Suprapubic skin (tissue), 4 donors: ENCODE measurements around the gene ACOX3. TPM values are rescaled to one million over a fixed set of nuclear protein-coding genes. Genes with fewer than 3 reads are reported as not detected.

Experiments used
- DNase-seq, 2 donors: peaks; one replicate each; pipeline ENCODE4 v3.0.0-alpha.2; 2019; ENCODE audit warnings: low spot score in 2 of 2
- H3K27ac ChIP-seq: fragments of 200-600 bp; sonication (generic); one replicate; pipeline ENCODE4 v1.5.1; 2019
- H3K27me3 ChIP-seq: fragments of 200-600 bp; sonication (generic); one replicate; pipeline ENCODE4 v1.5.1; 2019
- H3K36me3 ChIP-seq: fragments of 200-600 bp; sonication (generic); one replicate; pipeline ENCODE4 v1.5.1; 2019
- H3K4me1 ChIP-seq: fragments of 200-600 bp; sonication (generic); one replicate; pipeline ENCODE4 v1.5.1; 2019
- H3K4me3 ChIP-seq: fragments of 200-600 bp; sonication (generic); one replicate; pipeline ENCODE4 v1.5.1; 2019; ENCODE audit warnings: mild to moderate bottlenecking
- H3K9me3 ChIP-seq: fragments of 200-600 bp; sonication (generic); one replicate; pipeline ENCODE4 v1.5.1; 2019
- CTCF ChIP-seq, 2 donors: fragments of 200-600 bp in 1 of 2; fragments of 450-650 bp in 1 of 2; sonication (generic) in 1 of 2; IDR thresholded peaks; one replicate each; pipeline ENCODE4 v1.5.1; 2016 to 2019; ENCODE audit warnings: antibody characterized with exemption in 2 of 2, mild to moderate bottlenecking in 1 of 2, moderate library complexity in 1 of 2
- EP300 ChIP-seq: sonication (generic); formaldehyde crosslinking; IDR thresholded peaks from one replicate; pipeline ENCODE4 v1.6.1; 2017; ENCODE audit warnings: antibody characterized with exemption
- POLR2A ChIP-seq, 2 donors: fragments of 450-650 bp; IDR thresholded peaks; one replicate each; pipeline ENCODE4 v1.6.1; 2017; ENCODE audit warnings: antibody characterized with exemption in 2 of 2, mild to moderate bottlenecking in 2 of 2, moderate library complexity in 2 of 2
- POLR2AphosphoS5 ChIP-seq, 3 donors: sonication (generic); formaldehyde crosslinking; IDR thresholded peaks; one replicate each; pipeline ENCODE4 v1.6.1; 2017; ENCODE audit warnings: antibody characterized with exemption in 3 of 3
- WGBS: methylation state at CpG from one replicate; pipeline ENCODE4 v1.1.5; 2018; 5-methylcytosine and 5-hydroxymethylcytosine counted together
- total RNA-seq, 4 donors: library from RNA; depleted of rRNA; stranded (reverse); fragments of >200 nt; gene quantifications; one replicate each; pipeline ENCODE4 v1.1.0, GENCODE V29; 2016

Gene ACOX3
- total RNA-seq, 4 donors from 2014 or later: 33.9 to 73.5 (median 54.3) TPM

- Histone ChIP-seq H3K9me3 (no peaks in the 10 kb centered on the region), H3K36me3 (no peaks in the 10 kb centered on the region), H3K27me3 (no peaks in the 10 kb centered on the region), H3K4me3 (no peak overlapping the region), H3K27ac (no peak overlapping the region), H3K4me1 (peaks cover 3% of the 10 kb centered on the region)
- peak; percentile 40 to 53 for DNase-seq
- TF ChIP-seq EP300: no peak
- TF ChIP-seq POLR2A (IDR thresholded peaks at IDR 0.05): no peak
- TF ChIP-seq CTCF (IDR thresholded peaks at IDR 0.05): no peak
- TF ChIP-seq POLR2AphosphoS5 (IDR thresholded peaks at IDR 0.05): no peak
- 85% methylated on average over 10 of the region's 12 CpGs for WGBS
Measured at GRCh38 chr4:8332038-8332857, 108.3 kb downstream of the ACOX3 start.

DNA sequence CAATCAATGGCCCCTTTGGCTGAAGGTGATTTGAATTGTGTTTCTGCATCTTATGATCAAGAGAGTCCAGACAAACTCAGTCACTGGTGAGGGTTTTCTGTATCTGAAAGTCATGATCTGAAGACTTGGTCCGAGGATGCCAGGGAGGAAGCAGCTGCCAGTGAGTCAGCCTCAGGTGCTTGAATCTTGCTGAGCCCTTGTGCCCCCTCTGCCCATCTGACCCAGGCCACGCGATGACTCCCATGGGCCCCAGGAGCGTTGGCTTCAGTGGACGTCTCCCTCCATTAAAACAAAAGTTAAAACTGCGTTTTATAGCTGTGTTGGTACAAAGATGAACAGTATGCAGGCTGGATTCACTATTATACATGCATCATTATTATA lies 109.0 kb downstream of the ACOX3 start:
- TF ChIP-seq POLR2A (IDR thresholded peaks at IDR 0.05) (no peak), CTCF (IDR thresholded peaks at IDR 0.05) (no peak), POLR2AphosphoS5 (IDR thresholded peaks at IDR 0.05) (no peak), EP300 (no peak)
- DNase-seq: peak; percentile 35 to 44
- Histone ChIP-seq H3K27ac (no peak overlapping the region), H3K4me3 (no peak overlapping the region), H3K9me3 (no peaks in the 10 kb centered on the region), H3K36me3 (no peaks in the 10 kb centered on the region), H3K27me3 (no peaks in the 10 kb centered on the region), H3K4me1 (peaks cover 3% of the 10 kb centered on the region)
- WGBS: 76% methylated on average over 6 of the region's 6 CpGs

- Histone ChIP-seq H3K9me3 (no peaks in the 10 kb centered on the region), H3K36me3 (no peaks in the 10 kb centered on the region), H3K4me3 (no peak overlapping the region), H3K27me3 (no peaks in the 10 kb centered on the region), H3K4me1 (peaks cover 3% of the 10 kb centered on the region), H3K27ac (no peak overlapping the region)
- peak; percentile 65 to 85 for DNase-seq
- TF ChIP-seq POLR2AphosphoS5 (IDR thresholded peaks at IDR 0.05) (no peak), EP300 (no peak), POLR2A (IDR thresholded peaks at IDR 0.05) (no peak), CTCF (IDR thresholded peaks at IDR 0.05) (no peak)
- 80% methylated on average over 1 of the region's 15 CpGs for WGBS
Measured at GRCh38 chr4:8330821-8331574, 109.5 kb downstream of the ACOX3 start.

- Histone ChIP-seq H3K4me1 (peaks cover 3% of the 10 kb centered on the region), H3K36me3 (no peaks in the 10 kb centered on the region), H3K9me3 (no peaks in the 10 kb centered on the region), H3K27me3 (no peaks in the 10 kb centered on the region), H3K27ac (no peak overlapping the region), H3K4me3 (no peak overlapping the region)
- no peak for TF ChIP-seq CTCF (IDR thresholded peaks at IDR 0.05)
- no peak for TF ChIP-seq EP300
- TF ChIP-seq POLR2AphosphoS5 (IDR thresholded peaks at IDR 0.05): no peak
- no peak for TF ChIP-seq POLR2A (IDR thresholded peaks at IDR 0.05)
- 98% methylated on average over 4 of the region's 20 CpGs for WGBS
- DNase-seq: peak; percentile 59 to 78
Measured at GRCh38 chr4:8329859-8330761, 110.4 kb downstream of the ACOX3 start.
